Spleen (tissue), 7 donors: ENCODE data around the gene PSMD14.

Source experiments
- POLR2A ChIP-seq, 3 donors: fragments of 450-650 bp; IDR thresholded peaks; one replicate each; pipeline ENCODE4 v1.5.1; 2017; ENCODE audit warnings: antibody characterized with exemption in 3 of 3, mild to moderate bottlenecking in 1 of 3
- TF ChIP-seq, protein P1 (sequence below), 11 experiments: fragments of 200-600 bp in 7 of 11; fragments of 450-650 bp in 4 of 11; sonication (generic) in 4 of 11; IDR thresholded peaks in 8 of 11; conservative IDR thresholded peaks in 3 of 11; 1 replicate in 7 of 11; 2 replicates in 4 of 11; pipeline versions ENCODE4 v1.4.0 to v1.8.0; 2016 to 2021; ENCODE audit warnings: antibody characterized with exemption in 11 of 11, inconsistent platforms in 4 of 11, mild to moderate bottlenecking in 1 of 11
- donor health status: DM: no; HTN: no; CAD: no; lungs with moderate emphysema.
- donor health status: DM: no; HTN: no; CAD: no.
- donor health status: DM: no; HTN: no; CAD: no.

DNA sequence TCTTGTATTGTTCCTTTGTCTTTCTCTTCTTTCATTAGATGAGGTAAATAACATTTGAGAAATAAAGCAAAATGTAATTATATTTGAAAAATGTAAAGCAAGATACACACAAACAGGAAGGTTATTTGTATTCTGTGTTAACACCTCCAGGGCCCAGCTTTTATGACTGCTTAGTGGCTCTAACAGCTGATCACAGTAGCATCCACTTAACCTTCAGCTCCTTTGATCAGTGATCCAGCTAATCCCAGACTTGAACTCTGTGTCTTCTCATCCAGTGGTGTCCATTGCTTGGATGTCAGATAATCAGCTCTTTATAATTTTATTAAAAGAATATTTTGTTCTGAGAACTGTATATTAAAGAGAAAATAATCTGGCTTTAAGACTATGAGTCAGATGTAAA lies 44.5 kb downstream of the PSMD14 start:
- no peak for TF ChIP-seq POLR2A (IDR thresholded peaks at IDR 0.05)
- TF ChIP-seq, protein P1, sequence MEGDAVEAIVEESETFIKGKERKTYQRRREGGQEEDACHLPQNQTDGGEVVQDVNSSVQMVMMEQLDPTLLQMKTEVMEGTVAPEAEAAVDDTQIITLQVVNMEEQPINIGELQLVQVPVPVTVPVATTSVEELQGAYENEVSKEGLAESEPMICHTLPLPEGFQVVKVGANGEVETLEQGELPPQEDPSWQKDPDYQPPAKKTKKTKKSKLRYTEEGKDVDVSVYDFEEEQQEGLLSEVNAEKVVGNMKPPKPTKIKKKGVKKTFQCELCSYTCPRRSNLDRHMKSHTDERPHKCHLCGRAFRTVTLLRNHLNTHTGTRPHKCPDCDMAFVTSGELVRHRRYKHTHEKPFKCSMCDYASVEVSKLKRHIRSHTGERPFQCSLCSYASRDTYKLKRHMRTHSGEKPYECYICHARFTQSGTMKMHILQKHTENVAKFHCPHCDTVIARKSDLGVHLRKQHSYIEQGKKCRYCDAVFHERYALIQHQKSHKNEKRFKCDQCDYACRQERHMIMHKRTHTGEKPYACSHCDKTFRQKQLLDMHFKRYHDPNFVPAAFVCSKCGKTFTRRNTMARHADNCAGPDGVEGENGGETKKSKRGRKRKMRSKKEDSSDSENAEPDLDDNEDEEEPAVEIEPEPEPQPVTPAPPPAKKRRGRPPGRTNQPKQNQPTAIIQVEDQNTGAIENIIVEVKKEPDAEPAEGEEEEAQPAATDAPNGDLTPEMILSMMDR (IDR thresholded peaks at IDR 0.05 in 8 of 11, conservative IDR thresholded peaks at IDR 0.05 in 3 of 11) = no peak
